ENCODE results near the gene PLRG1. TPM values are rescaled to one million over a fixed set of nuclear protein-coding genes. Genes with fewer than 3 reads are reported as not detected.

The PLRG1 gene
- polyA plus RNA-seq, 3 donors: 34.6 to 56.1 (median 52.5) TPM

DNA sequence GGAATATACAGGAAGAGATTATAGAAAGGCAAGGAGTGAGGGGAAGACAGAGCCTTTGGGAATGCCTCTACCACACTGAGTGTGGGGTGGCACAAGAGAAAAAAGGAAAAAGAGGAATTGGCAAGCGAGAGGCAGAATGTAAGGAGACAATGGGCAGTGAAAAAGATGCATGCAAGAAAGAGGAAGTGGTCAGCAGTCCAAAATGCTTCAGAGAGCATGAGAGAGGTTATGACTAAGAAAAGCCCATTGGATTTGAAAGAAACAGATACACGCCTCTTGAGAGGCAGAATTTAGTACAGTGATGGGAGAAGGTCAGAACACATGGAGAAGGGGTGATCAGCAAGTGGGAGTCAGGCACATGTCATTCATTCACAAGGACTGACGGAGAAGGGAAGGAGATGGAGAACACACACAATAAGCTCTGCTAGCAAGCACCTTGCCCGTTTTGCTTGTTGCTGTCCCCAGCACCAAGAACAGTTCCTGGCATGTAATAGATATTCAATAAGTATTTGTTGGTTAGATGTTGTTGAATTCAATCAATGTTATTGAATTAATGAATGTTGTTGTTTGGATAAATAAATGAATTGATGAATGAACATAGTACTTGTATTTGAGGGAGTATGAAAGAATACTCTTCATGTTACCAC is 65.0 kb downstream of the PLRG1 start:
- Histone ChIP-seq H3K4me1 (ENCODE audit: control insufficient read depth in 1 of 2, insufficient read depth in 2 of 2, low read length in 2 of 2) (peaks cover 0 to under 1% of the 10 kb centered on the region in 2 donors), H3K27ac (ENCODE audit: low read depth in 1 of 2, low read length in 2 of 2) (no peak overlapping the region), H3K4me3 (replicated peaks in 1 of 3; ENCODE audit: low read depth in 2 of 3, low read length in 3 of 3) (no peak overlapping the region), H3K9me3 (replicated peaks in 1 of 2; ENCODE audit: control insufficient read depth in 1 of 2, insufficient read depth in 1 of 2, low read length in 2 of 2) (peaks cover 0 to 6% of the 10 kb centered on the region in 2 donors), H4K20me1 (ENCODE audit: insufficient read depth, low read length) (no peaks in the 10 kb centered on the region), H3K79me2 (ENCODE audit: insufficient read depth, low read length) (no peaks in the 10 kb centered on the region), H3K27me3 (ENCODE audit: control insufficient read depth in 2 of 2, insufficient read depth in 2 of 2, low read length in 2 of 2) (peaks cover 24 to 41% of the 10 kb centered on the region in 2 donors), H2AFZ (ENCODE audit: insufficient read depth, low read depth, low read length, poor library complexity, severe bottlenecking) (no peak overlapping the region), H3K9ac (ENCODE audit: insufficient read depth, low read length, poor library complexity, severe bottlenecking) (no peak overlapping the region), H3K36me3 (replicated peaks in 1 of 2; ENCODE audit: control insufficient read depth in 1 of 2, insufficient read depth in 2 of 2, low read length in 2 of 2) (no peaks in the 10 kb centered on the region), H3K4me2 (replicated peaks; ENCODE audit: extremely low read depth, low read length, poor library complexity, severe bottlenecking) (no peak overlapping the region)
- Mint-ChIP-seq H3K36me3 (no peaks in the 10 kb centered on the region), H3K27me3 (ENCODE audit: low read depth in 3 of 3) (peaks cover 15 to 30% (median 19%) of the 10 kb centered on the region in 3 donors), H3K27ac (no peak overlapping the region), H3K9me3 (peaks cover 0 to 10% (median 2%) of the 10 kb centered on the region in 7 donors), H3K4me1 (peaks cover 3% of the 10 kb centered on the region), H3K4me3 (no peak overlapping the region)
- 10% methylated on average over 2 of the region's 4 CpGs for WGBS (ENCODE audit: insufficient coverage)
- TF ChIP-seq, protein P1, sequence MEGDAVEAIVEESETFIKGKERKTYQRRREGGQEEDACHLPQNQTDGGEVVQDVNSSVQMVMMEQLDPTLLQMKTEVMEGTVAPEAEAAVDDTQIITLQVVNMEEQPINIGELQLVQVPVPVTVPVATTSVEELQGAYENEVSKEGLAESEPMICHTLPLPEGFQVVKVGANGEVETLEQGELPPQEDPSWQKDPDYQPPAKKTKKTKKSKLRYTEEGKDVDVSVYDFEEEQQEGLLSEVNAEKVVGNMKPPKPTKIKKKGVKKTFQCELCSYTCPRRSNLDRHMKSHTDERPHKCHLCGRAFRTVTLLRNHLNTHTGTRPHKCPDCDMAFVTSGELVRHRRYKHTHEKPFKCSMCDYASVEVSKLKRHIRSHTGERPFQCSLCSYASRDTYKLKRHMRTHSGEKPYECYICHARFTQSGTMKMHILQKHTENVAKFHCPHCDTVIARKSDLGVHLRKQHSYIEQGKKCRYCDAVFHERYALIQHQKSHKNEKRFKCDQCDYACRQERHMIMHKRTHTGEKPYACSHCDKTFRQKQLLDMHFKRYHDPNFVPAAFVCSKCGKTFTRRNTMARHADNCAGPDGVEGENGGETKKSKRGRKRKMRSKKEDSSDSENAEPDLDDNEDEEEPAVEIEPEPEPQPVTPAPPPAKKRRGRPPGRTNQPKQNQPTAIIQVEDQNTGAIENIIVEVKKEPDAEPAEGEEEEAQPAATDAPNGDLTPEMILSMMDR (IDR thresholded peaks at IDR 0.05): no peak
- intact Hi-C loops (cut with micrococcal nuclease): no loop called here
- DNase-seq: peak; percentile 6 to 39 (median 16)

Small RNAs within 50 kb of the gene (small RNA-seq; reads per million reads assigned to genes)
- gene RNU6-1285P (ENCODE audit: insufficient read length, low read depth): not detected

Other genes starting within 250 kb of the PLRG1 start
- not detected for gene DCHS2, start 58.6 kb downstream of the PLRG1 start, polyA plus RNA-seq
- not detected for gene FGB, start 12.6 kb upstream of the PLRG1 start, polyA plus RNA-seq
- gene FGA, start 40.3 kb upstream of the PLRG1 start, polyA plus RNA-seq: not detected
- not detected for gene FGG, start 62.3 kb upstream of the PLRG1 start, polyA plus RNA-seq
- gene LRAT, start 193.6 kb upstream of the PLRG1 start, polyA plus RNA-seq: not detected
- under 1 TPM in 1 of 3 donors, not detected in 2; 0.04 TPM for gene RBM46, start 230.9 kb upstream of the PLRG1 start, polyA plus RNA-seq